KMS-11 (cell line): Measurements from ENCODE around the gene RAB34.

Experiments
- H2AFZ ChIP-seq: fragments of 200-600 bp; sonication (generic); 2 replicates; pipeline ENCODE4 v1.6.1; 2016; ENCODE audit warnings: antibody characterized with exemption, mixed run types, low read depth
- H3K27ac ChIP-seq: fragments of 200-600 bp; sonication (generic); 2 replicates; pipeline ENCODE4 v1.6.1; 2016; ENCODE audit warnings: mild to moderate bottlenecking, mixed run types
- H3K27me3 ChIP-seq: fragments of 200-600 bp; sonication (generic); 2 replicates; pipeline ENCODE4 v1.6.1; 2017; ENCODE audit warnings: mild to moderate bottlenecking, low read depth, mixed run types, moderate library complexity; ENCODE audit not compliant: insufficient read depth
- H3K36me3 ChIP-seq: fragments of 200-600 bp; sonication (generic); 2 replicates; pipeline ENCODE4 v1.6.1; 2017; ENCODE audit warnings: mild to moderate bottlenecking, mixed run types; ENCODE audit not compliant: insufficient read depth
- H3K4me1 ChIP-seq: fragments of 200-600 bp; sonication (generic); 2 replicates; pipeline ENCODE4 v1.6.1; 2016; ENCODE audit warnings: mild to moderate bottlenecking, low read depth, mixed run types; ENCODE audit not compliant: poor library complexity, severe bottlenecking
- H3K4me2 ChIP-seq: fragments of 200-600 bp; sonication (generic); 2 replicates; pipeline ENCODE4 v1.7.0; 2016; ENCODE audit warnings: mild to moderate bottlenecking, mixed run types
- H3K4me3 ChIP-seq: fragments of 200-600 bp; sonication (generic); IDR thresholded peaks from 2 replicates; pipeline ENCODE4 v1.6.1; 2017; ENCODE audit warnings: low read depth, low read length, mixed read lengths; ENCODE audit not compliant: insufficient read depth
- H3K79me2 ChIP-seq: fragments of 200-600 bp; sonication (generic); 2 replicates; pipeline ENCODE4 v1.6.1; 2016; ENCODE audit warnings: low read depth, mixed run types; ENCODE audit not compliant: insufficient read depth
- H3K9ac ChIP-seq: fragments of 200-600 bp; sonication (generic); 2 replicates; pipeline ENCODE4 v1.6.1; 2016; ENCODE audit warnings: mild to moderate bottlenecking, mixed run types
- H4K20me1 ChIP-seq: fragments of 200-600 bp; sonication (generic); 2 replicates; pipeline ENCODE4 v1.6.1; 2016; ENCODE audit warnings: mild to moderate bottlenecking, mixed run types; ENCODE audit not compliant: insufficient read depth
- TF ChIP-seq, protein P1 (sequence below): fragments of 200-600 bp; sonication (generic); conservative IDR thresholded peaks from 2 replicates; pipeline ENCODE4 v1.6.1; 2017; ENCODE audit warnings: low read depth, mild to moderate bottlenecking, antibody characterized with exemption, low read length, moderate library complexity, mixed read lengths

Gene RAB34

DNA sequence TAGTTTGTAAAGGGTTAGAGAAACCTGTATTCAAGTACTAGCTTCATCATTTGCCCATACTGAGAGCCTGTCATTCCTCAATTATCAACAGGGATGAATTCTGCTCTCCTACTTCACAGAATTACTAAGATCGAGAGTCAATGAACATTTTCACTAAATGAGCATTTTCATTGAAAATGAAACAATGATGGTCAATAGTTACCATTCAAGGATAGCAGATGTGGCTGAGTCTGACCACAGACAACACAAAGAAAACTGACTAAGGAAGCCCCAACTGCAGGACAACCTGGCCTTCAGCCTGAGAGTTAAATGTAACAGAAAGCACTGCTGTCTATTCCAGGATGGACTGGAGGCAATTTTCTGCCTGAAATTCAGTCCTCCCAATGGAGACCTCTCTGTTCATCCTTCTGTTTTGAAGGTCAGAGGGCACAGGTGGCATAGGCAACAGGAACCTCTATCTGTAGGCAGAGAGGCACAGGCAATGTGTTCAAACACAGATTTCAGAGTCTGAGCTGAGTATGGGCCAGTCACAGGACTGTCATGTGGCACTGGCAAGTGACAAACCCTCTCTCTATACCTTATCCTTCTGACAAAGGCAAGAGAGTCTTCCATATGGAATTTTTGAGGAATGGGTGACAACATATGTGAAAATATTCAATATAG, 45.6 kb upstream of the RAB34 start:
- peaks cover 43% of the 10 kb centered on the region for H3K4me1 ChIP-seq
- TF ChIP-seq, protein P1, sequence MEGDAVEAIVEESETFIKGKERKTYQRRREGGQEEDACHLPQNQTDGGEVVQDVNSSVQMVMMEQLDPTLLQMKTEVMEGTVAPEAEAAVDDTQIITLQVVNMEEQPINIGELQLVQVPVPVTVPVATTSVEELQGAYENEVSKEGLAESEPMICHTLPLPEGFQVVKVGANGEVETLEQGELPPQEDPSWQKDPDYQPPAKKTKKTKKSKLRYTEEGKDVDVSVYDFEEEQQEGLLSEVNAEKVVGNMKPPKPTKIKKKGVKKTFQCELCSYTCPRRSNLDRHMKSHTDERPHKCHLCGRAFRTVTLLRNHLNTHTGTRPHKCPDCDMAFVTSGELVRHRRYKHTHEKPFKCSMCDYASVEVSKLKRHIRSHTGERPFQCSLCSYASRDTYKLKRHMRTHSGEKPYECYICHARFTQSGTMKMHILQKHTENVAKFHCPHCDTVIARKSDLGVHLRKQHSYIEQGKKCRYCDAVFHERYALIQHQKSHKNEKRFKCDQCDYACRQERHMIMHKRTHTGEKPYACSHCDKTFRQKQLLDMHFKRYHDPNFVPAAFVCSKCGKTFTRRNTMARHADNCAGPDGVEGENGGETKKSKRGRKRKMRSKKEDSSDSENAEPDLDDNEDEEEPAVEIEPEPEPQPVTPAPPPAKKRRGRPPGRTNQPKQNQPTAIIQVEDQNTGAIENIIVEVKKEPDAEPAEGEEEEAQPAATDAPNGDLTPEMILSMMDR, result no peak
- H2AFZ ChIP-seq, result no peak overlapping the region
- no peak overlapping the region for H3K4me3 ChIP-seq
- no peaks in the 10 kb centered on the region for H3K27me3 ChIP-seq
- no peaks in the 10 kb centered on the region for H3K79me2 ChIP-seq
- peak overlapping the region; percentile 9; the same call in 1 of the 2 replicates for H3K9ac ChIP-seq
- no peaks in the 10 kb centered on the region for H4K20me1 ChIP-seq
- H3K4me2 ChIP-seq, result peak overlapping the region; percentile 74
- H3K36me3 ChIP-seq, result no peaks in the 10 kb centered on the region
- peak overlapping the region; percentile 68 for H3K27ac ChIP-seq

GRCh38 chr17:28760601-28761562, 43.2 kb upstream of the RAB34 start:
- Histone ChIP-seq H3K27me3 (no peaks in the 10 kb centered on the region), H3K9ac (no peak overlapping the region), H3K4me2 (no peak overlapping the region), H3K4me1 (peaks cover 37% of the 10 kb centered on the region), H3K36me3 (no peaks in the 10 kb centered on the region), H3K27ac (no peak overlapping the region), H2AFZ (no peak overlapping the region), H3K4me3 (no peak overlapping the region), H3K79me2 (no peaks in the 10 kb centered on the region), H4K20me1 (no peaks in the 10 kb centered on the region)
- TF ChIP-seq, protein P1, result no peak

DNA sequence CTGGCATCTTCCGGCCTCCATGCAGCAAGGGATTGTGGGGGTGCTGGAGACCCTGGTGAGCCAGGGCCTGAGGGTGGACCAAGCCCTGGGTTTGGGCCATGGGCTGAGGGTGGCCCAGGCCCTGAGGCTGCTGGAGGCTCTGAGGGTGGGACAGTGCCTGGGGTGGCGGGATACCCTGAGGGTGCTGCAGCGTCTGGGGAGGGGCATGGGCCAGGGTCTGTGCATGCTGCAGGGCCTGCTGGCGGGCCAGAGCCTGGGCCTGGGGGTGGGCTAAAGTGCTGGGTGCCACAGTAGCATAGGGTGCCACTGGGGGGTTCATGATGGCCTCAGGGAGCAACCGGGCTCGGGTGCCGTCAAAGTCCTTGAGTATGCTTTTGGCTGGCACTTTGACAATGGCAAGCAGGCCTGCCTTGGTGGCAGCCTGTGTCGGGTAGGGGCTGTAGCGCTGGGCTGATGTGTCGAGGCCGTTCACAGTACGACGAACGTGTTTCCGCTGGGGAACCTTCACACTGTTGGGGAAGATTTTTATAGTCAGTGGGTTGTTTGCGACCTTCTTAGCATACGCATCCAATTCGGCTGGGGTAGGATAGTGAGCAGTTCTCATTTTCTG, 41.7 kb upstream of the RAB34 start:
- H3K79me2 ChIP-seq, result no peaks in the 10 kb centered on the region
- TF ChIP-seq, protein P1, result no peak
- no peak overlapping the region for H3K4me2 ChIP-seq
- H3K27me3 ChIP-seq, result no peaks in the 10 kb centered on the region
- no peak overlapping the region for H3K4me3 ChIP-seq
- H3K9ac ChIP-seq, result no peak overlapping the region
- H4K20me1 ChIP-seq, result no peaks in the 10 kb centered on the region
- no peak overlapping the region for H3K27ac ChIP-seq
- no peak overlapping the region for H2AFZ ChIP-seq
- no peaks in the 10 kb centered on the region for H3K36me3 ChIP-seq
- H3K4me1 ChIP-seq, result peaks cover 35% of the 10 kb centered on the region

GRCh38 chr17:28758411-28759121, 40.9 kb upstream of the RAB34 start:
- H3K4me3 ChIP-seq, result no peak overlapping the region
- no peak overlapping the region for H3K27ac ChIP-seq
- H3K27me3 ChIP-seq, result no peaks in the 10 kb centered on the region
- no peaks in the 10 kb centered on the region for H3K79me2 ChIP-seq
- no peaks in the 10 kb centered on the region for H3K36me3 ChIP-seq
- H4K20me1 ChIP-seq, result no peaks in the 10 kb centered on the region
- TF ChIP-seq, protein P1, result no peak
- H3K9ac ChIP-seq, result no peak overlapping the region
- H2AFZ ChIP-seq, result no peak overlapping the region
- peaks cover 28% of the 10 kb centered on the region for H3K4me1 ChIP-seq
- no peak overlapping the region for H3K4me2 ChIP-seq
